Astrocyte of the cerebellum (primary cell): Measurements from ENCODE around the gene NDUFA6.
"Not testable (repeated sequence)": the region's sequence is repeated elsewhere in the genome, so short reads cannot be mapped to it uniquely, and the experiment has no call there.

ENCODE experiments used
- DNase-seq: peaks from one replicate; pipeline ENCODE4 v3.0.0-alpha.2; 2011; ENCODE audit warnings: low read depth
- H3K4me3 ChIP-seq: 2 replicates; pipeline ENCODE4 v1.5.1; 2011; ENCODE audit warnings: mild to moderate bottlenecking, low read depth, low read length, moderate library complexity
- in situ Hi-C: cut with HindIII; loops from 2 replicates; pipeline ENCODE4 v1.10.0; 2017; ENCODE audit warnings: low sequenced_read_pairs
- TF ChIP-seq, protein P1 (sequence below): IDR thresholded peaks from 2 replicates; pipeline ENCODE4 v1.5.1; 2012; ENCODE audit warnings: low read length, low read depth, moderate library complexity, mild to moderate bottlenecking; ENCODE audit errors: missing control alignments

NDUFA6 gene

GRCh38 chr22:42132457-42132856 is 41.9 kb upstream of the NDUFA6 start:
- in situ Hi-C loops, result no loop called here
- H3K4me3 ChIP-seq, result no peak overlapping the region
- DNase-seq, result no peak
- TF ChIP-seq, protein P1, sequence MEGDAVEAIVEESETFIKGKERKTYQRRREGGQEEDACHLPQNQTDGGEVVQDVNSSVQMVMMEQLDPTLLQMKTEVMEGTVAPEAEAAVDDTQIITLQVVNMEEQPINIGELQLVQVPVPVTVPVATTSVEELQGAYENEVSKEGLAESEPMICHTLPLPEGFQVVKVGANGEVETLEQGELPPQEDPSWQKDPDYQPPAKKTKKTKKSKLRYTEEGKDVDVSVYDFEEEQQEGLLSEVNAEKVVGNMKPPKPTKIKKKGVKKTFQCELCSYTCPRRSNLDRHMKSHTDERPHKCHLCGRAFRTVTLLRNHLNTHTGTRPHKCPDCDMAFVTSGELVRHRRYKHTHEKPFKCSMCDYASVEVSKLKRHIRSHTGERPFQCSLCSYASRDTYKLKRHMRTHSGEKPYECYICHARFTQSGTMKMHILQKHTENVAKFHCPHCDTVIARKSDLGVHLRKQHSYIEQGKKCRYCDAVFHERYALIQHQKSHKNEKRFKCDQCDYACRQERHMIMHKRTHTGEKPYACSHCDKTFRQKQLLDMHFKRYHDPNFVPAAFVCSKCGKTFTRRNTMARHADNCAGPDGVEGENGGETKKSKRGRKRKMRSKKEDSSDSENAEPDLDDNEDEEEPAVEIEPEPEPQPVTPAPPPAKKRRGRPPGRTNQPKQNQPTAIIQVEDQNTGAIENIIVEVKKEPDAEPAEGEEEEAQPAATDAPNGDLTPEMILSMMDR, result no peak

GRCh38 chr22:42131562-42131961 is 41.0 kb upstream of the NDUFA6 start:
- no peak for DNase-seq
- H3K4me3 ChIP-seq, result no peak overlapping the region
- in situ Hi-C loops, result no loop called here
- TF ChIP-seq, protein P1, result no peak

DNA sequence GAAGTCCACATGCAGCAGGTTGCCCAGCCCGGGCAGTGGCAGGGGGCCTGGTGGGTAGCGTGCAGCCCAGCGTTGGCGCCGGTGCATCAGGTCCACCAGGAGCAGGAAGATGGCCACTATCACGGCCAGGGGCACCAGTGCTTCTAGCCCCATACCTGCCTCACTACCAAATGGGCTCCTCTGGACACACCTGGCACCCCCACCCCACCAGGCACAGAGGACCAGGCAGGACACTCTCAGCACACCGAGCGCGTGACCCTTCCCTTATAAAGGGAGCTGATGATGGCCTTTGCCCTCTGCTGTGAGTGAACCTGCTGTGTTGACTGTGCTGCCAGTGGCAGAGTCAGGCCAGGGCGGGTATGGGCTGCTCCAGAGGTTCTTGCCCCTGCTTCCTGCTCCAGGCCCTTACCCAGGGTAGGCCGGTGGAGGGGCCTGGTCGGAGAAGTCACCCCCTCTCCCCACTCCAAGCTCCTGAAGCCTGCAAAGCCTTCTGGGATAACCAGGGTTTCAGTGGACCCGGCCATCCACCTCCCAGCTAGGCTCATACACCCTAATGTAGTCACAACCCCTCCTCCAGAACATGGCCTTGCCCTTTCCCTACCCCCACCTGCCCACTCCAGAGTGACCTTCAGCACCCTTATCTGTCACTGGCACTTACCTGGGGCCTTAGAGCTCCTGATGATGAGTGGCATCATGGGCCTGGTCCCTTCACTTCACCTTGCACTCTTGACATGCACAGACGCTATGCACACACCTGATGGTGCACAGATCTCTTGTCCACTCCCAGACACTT is 40.3 kb upstream of the NDUFA6 start, which contains the start of gene CYP2D6:
Gene CYP2D6 (minus strand): TSS at position 172 of the 793 bp plus-strand sequence. CDS start 19 bp downstream, at position 153.
- in situ Hi-C loops, H3K4me3 ChIP-seq, DNase-seq: not testable (repeated sequence)

GRCh38 chr22:42130182-42130581 is 39.6 kb upstream of the NDUFA6 start:
- H3K4me3 ChIP-seq, in situ Hi-C loops, DNase-seq: not testable (repeated sequence)

- in situ Hi-C loops, H3K4me3 ChIP-seq, DNase-seq: not testable (repeated sequence)
Measured at GRCh38 chr22:42128776-42129694, 38.5 kb upstream of the NDUFA6 start.

GRCh38 chr22:42128007-42128406 is 37.4 kb upstream of the NDUFA6 start:
- DNase-seq, H3K4me3 ChIP-seq, in situ Hi-C loops: not testable (repeated sequence)

GRCh38 chr22:42127606-42128005 is 37.0 kb upstream of the NDUFA6 start:
- in situ Hi-C loops, result no loop called here
- H3K4me3 ChIP-seq, result no peak overlapping the region
- no peak for DNase-seq
- TF ChIP-seq, protein P1, result no peak

DNA sequence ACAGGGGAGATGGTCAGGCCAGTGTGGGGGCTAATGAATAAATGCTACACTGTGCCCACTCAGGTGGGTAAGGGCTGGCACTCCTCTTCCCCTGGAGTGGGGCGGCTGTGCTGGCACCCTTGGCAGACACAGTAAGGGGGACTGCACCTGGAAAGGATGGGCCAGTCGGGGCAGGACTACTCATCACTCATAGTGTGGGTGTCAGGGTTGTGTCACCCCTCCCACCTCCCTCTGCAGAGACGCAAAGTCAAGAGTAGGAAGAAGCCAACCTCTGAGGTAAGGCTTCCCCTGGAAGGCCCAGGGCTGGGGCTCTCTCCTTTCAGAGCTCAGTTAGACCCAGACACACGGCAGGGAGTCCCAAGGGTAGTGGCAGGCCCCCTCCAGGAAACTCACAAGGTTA is 33.0 kb upstream of the NDUFA6 start:
- DNase-seq, in situ Hi-C loops, H3K4me3 ChIP-seq: not testable (repeated sequence)

GRCh38 chr22:42120231-42121021 is 29.9 kb upstream of the NDUFA6 start:
- DNase-seq, in situ Hi-C loops, H3K4me3 ChIP-seq: not testable (repeated sequence)
